GM18873 (cell line): ENCODE results near the gene TBC1D5.
A peak's percentile ranks its signal among the peaks of the same experiment; 100 is the strongest.

Source experiments
- ATAC-seq: cut with Tn5 transposase; IDR thresholded peaks from one replicate; pipeline ENCODE4 v1.9.1; 2021; ENCODE audit warnings: mild to moderate bottlenecking, moderate library complexity, moderate number of reproducible peaks; ENCODE audit not compliant: unreplicated experiment, low FRiP score

TBC1D5 gene

DNA sequence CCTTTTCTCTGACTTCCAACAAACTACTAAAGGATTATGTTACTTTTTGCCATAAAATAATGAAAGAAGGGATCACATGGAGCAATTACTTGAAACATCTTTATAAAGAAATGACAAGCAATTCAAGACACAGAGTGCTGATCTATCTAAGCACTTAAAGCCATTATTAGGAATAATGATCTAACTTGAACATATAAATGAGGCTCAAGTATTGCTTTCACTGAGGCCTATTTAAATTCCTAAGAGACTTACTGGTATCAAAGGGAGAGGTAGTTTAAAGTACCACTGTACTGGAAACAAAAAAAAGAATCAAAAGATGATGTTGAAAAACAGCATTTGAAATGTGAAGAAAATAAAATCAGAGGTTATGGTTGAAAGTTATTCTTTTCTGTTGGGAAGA, 482.2 kb downstream of the TBC1D5 start:
- no peak for ATAC-seq

DNA sequence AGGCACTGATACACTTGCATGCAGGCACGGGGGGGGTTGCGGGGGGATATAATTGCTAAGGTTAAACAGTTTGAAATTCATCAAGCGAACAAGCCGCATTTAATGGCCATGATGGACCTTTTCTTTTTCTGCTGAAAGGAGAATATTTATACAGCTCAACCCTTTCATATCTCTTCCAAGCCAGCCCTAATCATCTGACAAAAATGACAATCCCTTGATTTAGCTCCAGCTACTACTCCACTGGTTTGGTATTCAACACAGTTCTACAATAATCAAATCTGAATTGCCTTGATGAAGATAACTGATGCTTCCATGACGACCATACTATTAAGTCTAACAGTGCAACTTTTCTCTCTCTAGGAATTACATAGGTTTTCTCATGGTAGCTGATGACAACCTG, 482.7 kb downstream of the TBC1D5 start:
- no peak for ATAC-seq

DNA sequence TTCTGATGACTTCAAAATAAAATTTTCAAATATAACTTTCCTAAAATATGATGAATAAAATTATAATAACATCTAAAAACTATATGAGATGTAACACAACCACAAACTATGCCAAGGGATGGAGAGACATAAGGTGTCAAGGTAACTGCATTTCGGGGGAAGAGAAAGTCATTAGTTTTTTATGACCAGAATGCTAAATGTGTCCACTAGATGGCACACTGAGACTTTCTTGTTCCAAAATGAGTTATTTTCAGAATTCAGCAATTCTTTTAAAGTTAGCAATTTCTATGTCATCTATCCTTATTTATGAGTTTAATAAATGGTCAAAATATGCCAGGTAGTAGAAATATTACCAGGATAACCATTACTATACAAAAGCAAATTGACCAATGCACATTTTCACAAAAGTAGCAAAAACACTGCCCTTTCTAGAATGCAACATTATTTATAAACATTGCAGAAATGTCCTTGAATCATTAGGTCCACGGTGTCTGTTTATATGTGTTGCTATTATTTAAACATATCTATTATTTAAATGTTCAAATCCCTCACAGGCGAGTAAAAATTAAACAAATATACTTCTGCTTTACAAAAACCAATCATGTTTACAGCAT, 483.5 kb downstream of the TBC1D5 start:
- ATAC-seq: no peak

DNA sequence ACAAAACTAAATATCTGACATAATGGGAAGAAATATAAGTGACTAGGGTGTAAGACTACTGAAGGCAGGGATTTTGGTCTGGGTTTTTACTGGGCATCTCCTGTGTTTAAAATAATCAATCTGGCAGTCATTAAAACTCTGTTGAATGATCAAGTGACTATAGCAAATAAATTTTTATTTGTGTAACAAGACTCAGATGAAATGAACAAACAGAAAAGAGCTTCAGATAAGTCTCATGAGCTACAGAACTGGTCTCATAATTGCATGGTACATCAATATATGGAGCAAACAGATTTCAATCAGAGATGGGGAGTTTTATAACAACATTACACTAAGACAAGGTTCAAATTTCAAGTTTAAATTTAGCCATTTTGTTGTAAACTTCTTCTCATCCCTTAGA, 485.2 kb downstream of the TBC1D5 start:
- no peak for ATAC-seq

DNA sequence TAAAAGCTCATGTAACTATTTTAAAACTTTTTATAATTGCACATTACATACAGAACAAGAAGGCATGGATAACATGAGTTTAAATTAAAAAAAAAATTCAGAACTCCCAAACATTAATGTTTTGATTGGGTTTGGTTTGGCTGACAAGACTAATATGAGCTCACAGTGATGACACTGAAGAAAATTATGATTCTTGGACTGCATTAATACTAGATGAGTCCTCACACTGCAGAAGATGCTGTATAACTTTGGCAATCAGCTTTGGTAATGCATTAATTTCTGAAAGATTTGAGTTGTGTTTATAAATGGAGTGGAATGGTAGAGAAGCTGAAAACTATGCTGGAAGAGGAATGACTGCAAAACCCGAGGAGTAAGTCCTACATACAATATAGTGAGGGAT, 498.8 kb downstream of the TBC1D5 start:
- ATAC-seq: no peak

DNA sequence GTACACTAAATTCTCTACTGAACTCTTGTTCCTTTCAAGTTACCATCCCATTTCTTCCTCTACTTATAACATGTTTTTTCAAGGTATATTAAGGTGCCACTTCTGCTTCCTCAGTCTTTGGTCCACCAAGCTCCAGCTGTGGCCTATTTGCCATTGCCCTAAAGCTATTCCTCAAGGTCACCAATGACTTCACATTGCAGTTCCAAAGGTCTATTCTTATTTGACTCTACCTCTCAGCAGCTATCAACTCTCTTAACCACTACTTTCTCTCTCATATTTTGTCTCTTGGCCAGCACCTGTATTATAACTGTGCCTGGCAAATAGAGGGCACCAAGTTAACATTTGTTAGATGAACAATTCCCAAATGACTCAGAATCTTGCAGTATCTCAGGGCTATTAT, 503.0 kb downstream of the TBC1D5 start:
- ATAC-seq: no peak

DNA sequence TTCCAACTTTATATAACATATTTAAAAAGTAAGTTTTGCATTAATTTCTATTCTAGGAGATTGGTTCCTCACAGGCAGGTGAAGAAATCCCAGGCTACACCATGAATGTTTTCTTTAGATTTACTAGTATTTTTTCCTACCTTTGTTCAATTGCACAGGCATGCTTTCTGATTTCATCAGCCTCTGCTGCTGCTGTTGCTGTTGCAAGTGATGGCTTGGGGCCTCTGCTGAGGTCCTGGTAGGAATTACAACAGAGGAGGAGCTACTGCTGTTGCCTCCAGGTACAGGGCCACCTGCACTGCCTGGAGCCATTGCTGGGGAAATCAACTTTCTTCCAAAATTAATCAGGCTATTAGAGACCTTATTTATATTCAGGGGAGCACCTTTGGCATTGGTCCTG, 504.4 kb downstream of the TBC1D5 start:
- ATAC-seq: no peak

DNA sequence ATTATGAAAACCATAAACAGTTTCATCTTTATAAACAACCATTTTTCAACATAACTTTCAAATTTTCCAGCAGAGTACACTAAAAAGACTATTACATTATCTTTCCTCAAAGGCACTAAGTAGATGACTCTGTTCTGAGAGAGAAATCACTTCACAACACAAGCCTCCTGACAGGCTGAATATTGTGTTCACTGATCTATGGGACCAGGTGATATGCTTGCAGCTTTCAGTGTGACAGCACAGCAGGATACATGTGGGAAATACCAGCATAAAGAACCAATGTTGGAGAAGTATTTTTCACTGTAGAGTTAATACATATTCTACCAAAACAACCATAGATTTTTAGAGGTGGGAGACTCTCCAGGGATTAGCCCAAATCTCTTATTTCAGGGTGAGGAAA, 507.1 kb downstream of the TBC1D5 start:
- no peak for ATAC-seq

DNA sequence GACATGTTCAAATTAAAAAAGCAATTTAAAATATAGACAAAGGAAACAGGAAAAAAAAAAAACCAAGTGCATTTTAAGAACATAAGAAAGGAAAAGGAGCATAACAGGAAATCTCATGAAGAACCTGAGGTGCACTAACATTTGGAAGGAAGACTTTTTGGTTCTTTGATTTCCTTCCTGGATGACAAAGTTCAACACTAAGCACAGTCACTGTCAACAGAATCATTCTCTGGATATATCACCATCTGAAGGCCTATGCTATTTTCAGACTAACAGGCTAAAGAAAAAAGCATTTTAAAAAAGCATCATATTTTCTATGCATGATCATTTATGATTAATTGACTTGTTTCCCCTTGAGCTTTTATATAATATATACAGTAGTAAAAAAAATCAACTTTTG, 508.0 kb downstream of the TBC1D5 start:
- ATAC-seq: no peak

DNA sequence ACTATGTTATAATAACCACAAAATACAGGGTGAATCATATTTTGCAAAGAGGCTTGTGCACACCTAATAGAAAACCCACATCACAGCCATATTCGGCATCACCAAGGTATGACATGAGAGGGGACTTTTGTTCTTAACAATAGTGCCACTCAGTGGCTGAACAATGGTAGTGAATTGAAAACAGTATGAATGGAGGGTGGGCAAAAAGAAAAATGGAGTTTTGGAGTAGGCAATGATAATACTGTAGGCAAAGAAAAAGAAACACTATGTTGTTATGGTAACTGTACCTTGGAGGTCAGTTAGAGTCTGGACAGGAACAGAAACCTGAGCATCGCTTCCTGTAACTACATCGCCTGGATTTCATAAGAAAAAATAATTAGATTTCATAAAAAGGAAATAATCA, 509.0 kb downstream of the TBC1D5 start:
- peak; percentile 82 for ATAC-seq

DNA sequence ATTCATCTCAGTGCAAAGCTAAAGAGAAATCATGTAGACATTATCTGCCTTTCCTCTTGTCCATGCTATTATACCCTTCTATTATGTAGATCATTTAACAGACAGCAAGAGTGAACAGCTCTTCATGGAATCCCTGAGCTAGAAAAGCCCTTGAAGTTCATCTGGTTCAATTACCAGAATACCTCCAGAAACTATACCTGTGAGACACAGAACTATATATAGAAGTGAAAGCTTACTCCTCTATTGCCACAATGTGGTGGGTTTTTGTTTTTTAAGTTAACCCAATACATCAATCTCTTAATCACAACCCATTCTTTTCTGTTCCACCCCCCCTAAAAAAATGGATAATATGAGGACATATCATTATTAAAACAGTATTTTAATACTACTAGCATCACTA, 510.0 kb downstream of the TBC1D5 start:
- ATAC-seq: no peak

DNA sequence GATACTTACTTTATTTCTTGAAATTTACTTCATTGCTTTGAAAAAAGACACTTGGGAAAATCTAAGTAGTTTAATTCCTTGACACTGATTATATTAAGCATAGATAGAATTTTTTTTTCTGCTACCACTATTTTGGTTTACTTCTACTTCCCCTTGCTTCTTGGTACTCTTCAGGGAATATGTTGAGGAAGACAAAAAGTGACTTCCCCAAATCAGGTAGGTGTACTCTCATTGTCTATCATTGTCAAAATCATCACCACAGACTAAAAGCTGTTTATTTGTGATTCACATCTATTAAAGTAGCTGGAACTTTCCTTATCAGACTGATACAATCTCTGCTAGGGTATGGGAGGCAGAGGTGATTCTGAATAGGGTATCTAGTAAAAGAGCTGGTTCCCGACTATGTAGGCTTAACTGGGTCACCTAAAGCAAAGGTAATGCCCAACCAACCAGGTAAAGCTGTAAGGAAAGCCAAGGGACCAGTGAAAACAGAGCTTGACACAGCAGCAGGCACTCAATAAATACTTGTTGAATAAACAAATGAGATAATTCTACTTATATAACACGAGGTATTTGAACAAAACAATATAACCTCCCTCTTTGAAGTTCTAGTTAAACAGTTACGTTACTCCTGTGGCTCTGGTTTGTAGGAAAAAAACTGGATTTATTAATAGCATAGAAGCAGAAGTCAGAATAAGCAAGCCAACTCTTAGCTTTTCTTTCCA, 510.7 kb downstream of the TBC1D5 start:
- ATAC-seq: no peak

DNA sequence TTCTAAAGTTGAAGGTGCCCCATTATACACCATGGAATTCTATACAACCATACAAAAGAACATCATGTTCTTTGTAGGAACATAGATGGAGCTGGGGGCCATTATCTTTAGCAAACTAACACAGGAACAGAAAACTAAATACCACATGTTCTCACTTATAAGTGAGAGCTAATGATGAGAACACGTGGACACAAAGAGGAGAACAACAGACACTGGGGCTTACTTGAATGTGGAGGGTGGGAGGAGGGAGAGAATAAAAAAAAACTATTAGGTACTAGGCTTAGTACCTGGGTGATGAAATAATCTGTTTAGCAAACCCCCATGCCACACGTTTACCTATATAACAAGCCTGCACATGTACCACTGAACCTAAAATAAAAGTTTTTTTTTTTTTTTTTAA, 515.0 kb downstream of the TBC1D5 start:
- ATAC-seq: no peak

DNA sequence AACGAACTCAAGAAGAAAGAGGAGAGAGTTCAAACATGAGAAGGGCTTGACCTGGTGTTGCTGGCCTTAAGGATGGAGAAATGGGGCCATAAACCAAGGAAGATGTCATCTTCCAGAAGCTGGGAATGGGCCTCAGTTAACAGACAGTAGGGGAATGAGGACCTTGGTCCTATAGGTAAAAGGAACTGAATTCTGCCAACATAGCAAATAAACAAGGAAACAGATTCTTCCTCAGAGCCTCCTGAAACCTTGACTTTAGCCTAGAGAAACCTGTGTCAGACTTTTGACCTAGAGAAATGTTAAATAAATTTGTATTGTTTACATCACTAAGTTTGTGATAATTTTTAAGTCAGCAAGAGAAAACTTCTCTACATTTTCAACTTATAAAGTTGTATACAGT, 520.9 kb downstream of the TBC1D5 start:
- ATAC-seq: no peak

DNA sequence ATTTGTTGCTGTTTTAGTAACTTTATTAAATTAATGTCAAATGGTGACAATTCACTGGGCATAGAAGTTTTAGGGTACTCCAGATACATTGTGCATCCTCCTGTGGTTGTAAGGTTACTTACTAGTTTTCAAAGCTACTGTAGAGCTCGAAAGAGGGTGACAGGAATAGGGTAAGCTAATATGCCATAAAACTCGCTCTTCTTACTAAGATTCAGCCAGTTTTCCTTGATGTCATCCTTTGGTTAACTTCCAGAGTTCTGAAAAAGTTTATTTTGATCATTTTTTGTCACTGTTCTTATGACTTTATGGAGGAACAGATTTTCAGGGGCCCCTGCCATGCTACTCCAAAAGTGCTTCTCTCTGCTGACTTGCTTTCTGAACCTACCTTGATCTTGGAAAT, 522.8 kb downstream of the TBC1D5 start:
- no peak for ATAC-seq

DNA sequence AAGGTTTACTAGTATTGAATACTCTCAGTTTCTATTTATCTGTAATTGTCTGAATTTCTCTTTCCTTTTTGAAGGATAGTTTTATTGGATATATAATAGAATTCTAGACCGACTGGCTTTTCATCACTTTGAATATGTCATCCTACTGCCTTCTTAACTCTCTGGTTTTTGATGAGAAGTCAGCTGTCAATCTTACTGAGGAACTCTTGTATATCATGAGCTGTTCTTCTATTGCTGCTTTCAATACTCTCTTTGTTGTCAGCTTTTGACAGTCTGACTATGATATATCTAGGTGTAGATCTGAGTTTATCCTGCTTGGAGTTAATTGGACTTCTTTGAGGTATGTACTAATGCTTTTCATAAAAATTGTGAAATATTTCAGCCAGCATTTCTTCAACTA, 523.8 kb downstream of the TBC1D5 start:
- no peak for ATAC-seq

DNA sequence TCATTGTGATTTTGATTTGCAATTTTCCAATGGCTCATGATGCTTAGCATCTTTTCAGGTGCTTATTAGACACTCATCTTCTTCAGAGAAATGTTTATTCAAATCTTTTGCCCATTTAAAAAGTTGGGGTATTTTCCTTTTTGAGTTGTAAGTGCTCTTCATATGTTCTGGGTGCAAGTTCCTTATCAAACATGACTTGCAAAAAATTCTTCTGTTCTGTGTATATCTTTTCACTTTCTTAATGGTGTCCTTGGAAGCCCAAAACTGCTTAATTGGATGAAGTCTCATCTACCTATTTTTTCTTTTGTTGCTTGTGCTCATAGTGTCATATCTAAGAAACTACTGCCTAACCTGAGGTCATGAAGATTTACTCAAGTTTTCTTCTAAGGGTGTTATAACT, 524.8 kb downstream of the TBC1D5 start:
- ATAC-seq: no peak

DNA sequence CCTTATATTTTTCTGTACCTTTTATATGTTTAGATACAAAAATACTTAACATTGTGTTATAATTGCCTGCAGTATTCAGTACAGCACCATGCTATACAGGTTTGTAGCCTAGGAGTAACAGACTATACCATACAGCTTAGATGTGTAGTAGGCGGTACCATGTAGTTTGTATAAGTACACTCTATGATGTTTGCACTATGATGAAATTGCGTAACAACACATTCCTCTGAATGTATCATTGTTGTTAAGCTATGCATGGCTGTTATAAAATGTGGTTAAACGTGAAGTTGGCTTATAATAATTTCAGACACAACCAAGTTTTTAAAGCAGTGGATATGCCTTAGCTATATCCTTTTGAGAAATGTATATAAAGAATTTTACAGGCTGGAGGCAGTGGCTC, 529.3 kb downstream of the TBC1D5 start:
- ATAC-seq: no peak

DNA sequence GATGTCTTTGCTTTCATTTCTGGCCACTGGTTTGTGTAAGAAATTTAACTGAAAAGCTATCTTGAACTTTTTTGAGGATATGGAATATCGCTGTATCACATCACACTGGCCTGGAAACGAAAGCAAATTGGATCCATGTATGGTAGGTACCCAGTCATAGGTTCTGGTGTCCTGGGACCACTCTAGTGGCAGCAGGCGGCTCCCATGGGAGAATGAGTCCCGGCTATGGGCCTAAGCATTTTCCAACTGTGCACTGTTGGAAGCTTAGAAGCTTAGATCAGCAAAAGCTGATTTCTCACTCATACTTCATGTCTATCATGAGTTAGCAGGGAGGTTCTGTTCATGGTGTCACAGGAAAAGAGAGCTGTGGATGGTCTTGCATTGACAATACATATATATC, 534.5 kb downstream of the TBC1D5 start:
- ATAC-seq: no peak

DNA sequence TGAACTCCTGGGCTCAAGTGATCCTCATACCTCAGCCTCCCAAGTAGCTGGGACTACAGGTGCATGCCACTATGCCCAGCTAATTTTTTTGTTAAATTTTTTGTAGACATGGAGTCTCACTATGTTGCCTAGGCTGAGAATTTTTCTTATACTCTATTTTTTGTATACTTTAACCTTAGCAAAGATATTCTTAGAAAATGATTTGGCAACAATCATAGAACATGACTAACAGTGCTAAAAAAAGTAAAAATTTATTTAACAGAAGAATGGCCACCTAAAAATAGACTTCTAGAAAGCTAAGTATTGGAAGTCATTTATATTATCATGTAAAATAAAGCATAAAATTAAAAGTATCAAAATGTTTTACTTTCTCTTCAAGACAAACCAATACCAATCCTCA, 535.4 kb downstream of the TBC1D5 start:
- no peak for ATAC-seq

DNA sequence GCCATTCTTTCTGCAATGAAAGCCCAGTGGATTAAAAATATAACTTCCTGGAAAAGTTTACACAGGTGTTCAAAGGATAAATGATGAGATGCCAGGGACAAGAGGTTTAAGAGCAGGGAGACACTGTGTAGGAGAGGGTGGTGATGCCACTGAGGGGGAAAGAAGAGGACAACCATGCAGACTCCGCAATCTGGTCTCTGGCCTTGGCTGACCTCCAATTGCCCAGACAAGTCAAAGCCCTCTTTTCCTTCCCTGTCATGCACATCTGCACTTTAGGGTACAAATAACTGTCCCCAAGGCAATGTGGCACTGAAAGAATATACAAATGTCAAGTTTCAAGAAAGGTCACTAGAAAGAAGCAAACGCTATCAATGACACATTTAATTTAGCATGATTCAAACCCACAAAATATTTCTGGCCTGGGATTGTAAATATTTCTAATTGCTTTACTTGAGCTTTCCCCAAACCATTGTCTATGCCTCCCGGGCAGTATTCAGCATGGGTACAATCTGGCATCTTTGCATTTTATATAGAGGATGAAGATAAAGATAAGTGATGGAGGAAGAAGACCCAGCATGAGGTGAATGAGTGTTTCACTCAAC, 538.3 kb downstream of the TBC1D5 start:
- no peak for ATAC-seq

DNA sequence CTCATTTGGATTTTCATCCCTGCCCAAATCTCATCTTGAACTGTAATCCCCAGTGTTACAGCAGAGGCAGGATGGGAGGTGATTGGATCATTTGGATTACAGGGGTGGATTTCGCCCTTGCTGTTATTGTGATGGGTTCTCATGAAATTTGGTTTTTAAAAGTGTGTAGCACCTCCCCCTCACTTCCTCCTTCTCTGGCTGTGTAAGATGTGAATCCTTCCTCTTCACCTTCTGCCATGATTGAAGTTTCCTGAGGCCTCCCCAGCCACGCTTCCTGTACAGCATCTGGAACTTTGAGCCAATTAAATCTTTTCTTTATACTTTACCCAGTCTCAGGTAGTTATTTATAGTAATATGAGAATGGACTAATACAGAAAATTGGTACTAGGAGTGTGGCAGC, 540.9 kb downstream of the TBC1D5 start:
- no peak for ATAC-seq
